HepG2 (cell line): ENCODE results near the gene EIF2S2.

Source experiments
- CTCF ChIP-seq: sonication (generic); formaldehyde crosslinking; IDR thresholded peaks from 2 replicates; pipeline ENCODE4 v1.5.0; 2020; ENCODE audit warnings: mild to moderate bottlenecking, missing genetic modification reagents, moderate library complexity
- EZH2 ChIP-seq: conservative IDR thresholded peaks from 2 replicates; pipeline ENCODE4 v1.6.1; 2012; ENCODE audit warnings: mild to moderate bottlenecking, low read depth, low read length, moderate library complexity
- PHB2 ChIP-seq: fragments of 450-650 bp; IDR thresholded peaks from 2 replicates; pipeline ENCODE4 v1.6.1; 2018; ENCODE audit not compliant: partially characterized antibody
- ZFP91 ChIP-seq: sonication (generic); formaldehyde crosslinking; IDR thresholded peaks from 2 replicates; pipeline ENCODE4 v1.9.0; 2022; ENCODE audit warnings: missing genetic modification reagents, mild to moderate bottlenecking, borderline replicate concordance
- ZNF143 ChIP-seq: sonication (generic); formaldehyde crosslinking; IDR thresholded peaks from 2 replicates; pipeline ENCODE4 v1.4.0; 2020; ENCODE audit warnings: missing genetic modification reagents
- TF ChIP-seq, protein P1 (sequence below): sonication (generic); formaldehyde crosslinking; IDR thresholded peaks from 2 replicates; pipeline ENCODE4 v1.4.0; 2020; ENCODE audit warnings: missing genetic modification reagents
- TF ChIP-seq, protein P2 (sequence below): sonication (generic); formaldehyde crosslinking; IDR thresholded peaks from 2 replicates; pipeline ENCODE4 v1.4.0; 2020; ENCODE audit warnings: missing genetic modification reagents

- no peak for TF ChIP-seq CTCF (CRISPR knock-in tag)
- TF ChIP-seq, protein P1, sequence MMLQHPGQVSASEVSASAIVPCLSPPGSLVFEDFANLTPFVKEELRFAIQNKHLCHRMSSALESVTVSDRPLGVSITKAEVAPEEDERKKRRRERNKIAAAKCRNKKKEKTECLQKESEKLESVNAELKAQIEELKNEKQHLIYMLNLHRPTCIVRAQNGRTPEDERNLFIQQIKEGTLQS (CRISPR knock-in tag): no peak
- TF ChIP-seq, protein P2, sequence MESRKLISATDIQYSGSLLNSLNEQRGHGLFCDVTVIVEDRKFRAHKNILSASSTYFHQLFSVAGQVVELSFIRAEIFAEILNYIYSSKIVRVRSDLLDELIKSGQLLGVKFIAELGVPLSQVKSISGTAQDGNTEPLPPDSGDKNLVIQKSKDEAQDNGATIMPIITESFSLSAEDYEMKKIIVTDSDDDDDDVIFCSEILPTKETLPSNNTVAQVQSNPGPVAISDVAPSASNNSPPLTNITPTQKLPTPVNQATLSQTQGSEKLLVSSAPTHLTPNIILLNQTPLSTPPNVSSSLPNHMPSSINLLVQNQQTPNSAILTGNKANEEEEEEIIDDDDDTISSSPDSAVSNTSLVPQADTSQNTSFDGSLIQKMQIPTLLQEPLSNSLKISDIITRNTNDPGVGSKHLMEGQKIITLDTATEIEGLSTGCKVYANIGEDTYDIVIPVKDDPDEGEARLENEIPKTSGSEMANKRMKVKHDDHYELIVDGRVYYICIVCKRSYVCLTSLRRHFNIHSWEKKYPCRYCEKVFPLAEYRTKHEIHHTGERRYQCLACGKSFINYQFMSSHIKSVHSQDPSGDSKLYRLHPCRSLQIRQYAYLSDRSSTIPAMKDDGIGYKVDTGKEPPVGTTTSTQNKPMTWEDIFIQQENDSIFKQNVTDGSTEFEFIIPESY (CRISPR knock-in tag): no peak
- TF ChIP-seq EZH2: no peak
- TF ChIP-seq ZNF143: no peak
- TF ChIP-seq PHB2: no peak
- TF ChIP-seq ZFP91 (CRISPR knock-in tag): no peak
Observed at GRCh38 chr20:34084227-34084923, 27.7 kb downstream of the EIF2S2 start.
